GM12878 (cell line): Measurements from ENCODE around the gene PCDHGA4. TPM values are rescaled to one million over a fixed set of nuclear protein-coding genes. Genes with fewer than 3 reads are reported as not detected.

ENCODE experiments used
- ATAC-seq: fragments of 200-7000 bp; cut with Tn5 transposase; 3 replicates; pipeline ENCODE4 v1.9.1; 2020; ENCODE audit warnings: mild to moderate bottlenecking, moderate library complexity
- BruUV-seq: library from RNA; stranded (reverse); fragments of 400-500 nt; replicated peaks from 2 replicates; lab custom pipeline; 2021; lab: Mats Ljungman, UMichigan
- CTCF ChIA-PET: fragments of 300-600 bp; sonication (Branson Sonifier 250); formaldehyde crosslinking; extraction: SDS; loops from one replicate; lab custom pipeline; 2021; ENCODE audit warnings: inconsistent platforms; lab: Yijun Ruan, JAX
- POLR2A ChIA-PET: fragments of 350-600 bp; formaldehyde crosslinking; extraction: SDS; loops from one replicate; lab custom pipeline; 2021; ENCODE audit warnings: inconsistent platforms; lab: Charles Lee
- RAD21 ChIA-PET: fragments of 300-600 bp; sonication (Branson Sonifier 250); formaldehyde crosslinking; loops from one replicate; lab custom pipeline; 2023; ENCODE audit warnings: antibody characterized with exemption; ENCODE audit not compliant: unreplicated experiment; lab: Charles Lee
- SMC1A ChIA-PET: fragments of 300-600 bp; sonication (Branson Sonifier 250); formaldehyde crosslinking; loops from one replicate; lab custom pipeline; 2023; ENCODE audit not compliant: unreplicated experiment, uncharacterized antibody; lab: Charles Lee
- DNase-seq: peaks from one replicate; pipeline ENCODE4 v3.0.0-alpha.2; 2011; ENCODE audit warnings: low read depth, low spot score
- FAIRE-seq: peaks from 3 replicates; lab custom pipeline; 2011; peaks lifted over from hg19 to GRCh38; lab: Jason Lieb, UNC
- H2AFZ ChIP-seq: 2 replicates; pipeline ENCODE4 v1.6.0; 2011; ENCODE audit warnings: low read depth, low read length, control low read depth; ENCODE audit not compliant: control insufficient read depth
- H3K27ac ChIP-seq: 2 replicates; pipeline ENCODE4 v1.5.1; 2011; ENCODE audit warnings: control low read depth; ENCODE audit not compliant: control insufficient read depth, insufficient read depth
- H3K27me3 ChIP-seq, 2 experiments: replicated peaks in 1 of 2; 2 replicates each; pipeline versions ENCODE4 v1.6.0 to v1.6.1; 2011; ENCODE audit warnings: low read length in 1 of 2; ENCODE audit not compliant: control insufficient read depth in 2 of 2, insufficient read depth in 2 of 2
- H3K36me3 ChIP-seq, 2 experiments: 2 replicates each; pipeline ENCODE4 v1.5.1; 2011; ENCODE audit warnings: low read length in 1 of 2; ENCODE audit not compliant: control insufficient read depth in 2 of 2, insufficient read depth in 2 of 2
- H3K4me1 ChIP-seq: 2 replicates; pipeline ENCODE4 v1.6.1; 2011; ENCODE audit warnings: mild to moderate bottlenecking, low read length, moderate library complexity, mixed read lengths; ENCODE audit not compliant: control insufficient read depth, insufficient read depth
- H3K4me2 ChIP-seq: 2 replicates; pipeline ENCODE4 v1.6.0; 2011; ENCODE audit warnings: control low read depth; ENCODE audit not compliant: control insufficient read depth, insufficient read depth
- H3K4me3 ChIP-seq: fragments of 200-600 bp; sonication (generic); 2 replicates; pipeline ENCODE4 v1.5.1; 2016
- H3K79me2 ChIP-seq: 2 replicates; pipeline ENCODE4 v1.6.0; 2011; ENCODE audit warnings: low read length; ENCODE audit not compliant: control insufficient read depth, insufficient read depth
- H3K9ac ChIP-seq: 2 replicates; pipeline ENCODE4 v1.8.0; 2011; ENCODE audit warnings: low read length, control low read depth, mixed read lengths; ENCODE audit not compliant: control insufficient read depth, insufficient read depth
- H3K9me3 ChIP-seq: replicated peaks from 3 replicates; pipeline ENCODE4 v1.5.1; 2011; ENCODE audit warnings: mild to moderate bottlenecking, low read length; ENCODE audit not compliant: control insufficient read depth, insufficient read depth
- H4K20me1 ChIP-seq: 2 replicates; pipeline ENCODE4 v1.6.0; 2011; ENCODE audit not compliant: control insufficient read depth, insufficient read depth
- BRCA1 ChIP-seq: IDR thresholded peaks from 2 replicates; pipeline ENCODE4 v1.6.1; 2011; ENCODE audit warnings: low read depth, low read length, improper control_type of control experiment
- GATAD2B ChIP-seq: fragments of 450-650 bp; conservative IDR thresholded peaks from 2 replicates; pipeline ENCODE4 v1.6.1; 2017; ENCODE audit warnings: low read depth, mild to moderate bottlenecking, moderate library complexity
- KDM1A ChIP-seq: fragments of 200-600 bp; sonication (generic); IDR thresholded peaks from 2 replicates; pipeline ENCODE4 v1.6.1; 2016; ENCODE audit warnings: borderline replicate concordance
- MEF2B ChIP-seq: fragments of 450-650 bp; IDR thresholded peaks from 2 replicates; pipeline ENCODE4 v1.6.1; 2018; ENCODE audit warnings: mild to moderate bottlenecking, moderate library complexity; ENCODE audit not compliant: partially characterized antibody, poor library complexity, severe bottlenecking
- NFIC ChIP-seq: IDR thresholded peaks from 2 replicates; pipeline ENCODE4 v1.6.1; 2012; ENCODE audit warnings: low read depth, mild to moderate bottlenecking, inconsistent platforms, low read length, moderate library complexity
- NFYB ChIP-seq: IDR thresholded peaks from 2 replicates; pipeline ENCODE4 v1.6.1; 2011; ENCODE audit warnings: low read depth, mild to moderate bottlenecking, low read length, improper control_type of control experiment, moderate library complexity; ENCODE audit not compliant: insufficient read depth
- NR2F1 ChIP-seq: fragments of 450-650 bp; conservative IDR thresholded peaks from 2 replicates; pipeline ENCODE4 v1.6.1; 2017; ENCODE audit warnings: mild to moderate bottlenecking
- RAD21 ChIP-seq: IDR thresholded peaks from 2 replicates; pipeline ENCODE4 v1.6.1; 2011; ENCODE audit warnings: mild to moderate bottlenecking, low read depth, low read length, moderate library complexity; ENCODE audit not compliant: insufficient read depth
- RB1 ChIP-seq: fragments of 450-650 bp; formaldehyde crosslinking; IDR thresholded peaks from 2 replicates; pipeline ENCODE4 v1.6.1; 2017; ENCODE audit warnings: mild to moderate bottlenecking, borderline replicate concordance
- TARDBP ChIP-seq: IDR thresholded peaks from 2 replicates; pipeline ENCODE4 v1.6.1; 2016; ENCODE audit warnings: borderline replicate concordance
- ZNF274 ChIP-seq: IDR thresholded peaks from one replicate; pipeline ENCODE4 v1.8.0; 2011; ENCODE audit not compliant: insufficient read length, insufficient read depth
- WGBS: methylation state at CpG from one replicate; pipeline ENCODE4 v1.1.6; 2016; ENCODE audit warnings: low lambda C conversion rate; ENCODE audit not compliant: insufficient replicate concordance, insufficient coverage; ENCODE audit errors: missing lambda C conversion rate; 5-methylcytosine and 5-hydroxymethylcytosine counted together
- in situ Hi-C: fragments of 300-500 bp; cut with MboI; formaldehyde crosslinking; loops from 9 replicates; pipeline ENCODE4 v1.14.3; 2018; ENCODE audit warnings: mixed read lengths
- intact Hi-C: fragments of 100-400 bp; cut with micrococcal nuclease; formaldehyde crosslinking; loops from one replicate; pipeline ENCODE4 v1.14.2; 2022; ENCODE audit not compliant: unreplicated experiment
- polyA plus RNA-seq, 11 experiments: library from polyadenylated mRNA; depleted of rRNA in 4 of 11; unstranded in 6 of 11; stranded (reverse) in 5 of 11; fragments of >200 nt; fragmentation: Nextera tagmentation in 4 of 11; fragmentation: Illumina TruSeq in 1 of 11; extraction: Ambion mirVana in 4 of 11; extraction: Trizol in 1 of 11; gene quantifications; 1 replicate in 1 of 11; 2 replicates in 10 of 11; pipeline versions ENCODE4 v1.2.1 to v1.2.3, GENCODE V29; 2011 to 2016; ENCODE audit warnings: inconsistent platforms in 2 of 11, missing spikeins in 2 of 11, low read depth in 1 of 11
- total RNA-seq, 4 experiments: library from RNA; depleted of rRNA in 3 of 4; stranded (reverse); fragments of >200 nt in 3 of 4; fragmentation: Illumina TruSeq in 1 of 4; extraction: Trizol in 1 of 4; gene quantifications; 2 replicates each; pipeline versions ENCODE4 v1.2.1 to v1.2.3, GENCODE V29; 2013 to 2021
- TF ChIP-seq, protein P1 (sequence below), 3 experiments: IDR thresholded peaks in 2 of 3; conservative IDR thresholded peaks in 1 of 3; 2 replicates each; pipeline ENCODE4 v1.5.1; 2011; ENCODE audit warnings: low read depth in 3 of 3, low read length in 3 of 3, mild to moderate bottlenecking in 3 of 3, control low read depth in 2 of 3, moderate library complexity in 2 of 3, inconsistent platforms in 1 of 3, mixed read lengths in 1 of 3; ENCODE audit not compliant: control insufficient read depth in 2 of 3, insufficient read depth in 1 of 3; ENCODE audit errors: extremely low read depth in 1 of 3
- TF ChIP-seq, protein P2 (sequence below): fragments of 450-650 bp; IDR thresholded peaks from 2 replicates; pipeline ENCODE4 v1.6.1; 2017; ENCODE audit warnings: low read depth, mild to moderate bottlenecking, moderate library complexity
- TF ChIP-seq, protein P3 (sequence below): fragments of 450-650 bp; IDR thresholded peaks from 2 replicates; pipeline ENCODE4 v1.6.1; 2016; ENCODE audit warnings: mild to moderate bottlenecking

The PCDHGA4 gene
- total and polyA plus RNA-seq, 10 of the 15 experiments (the other 5 are each of a cell fraction or from before 2014, with no cell fraction given), result 0.09 to 0.17 (median 0.13) TPM; not detected in 3

DNA sequence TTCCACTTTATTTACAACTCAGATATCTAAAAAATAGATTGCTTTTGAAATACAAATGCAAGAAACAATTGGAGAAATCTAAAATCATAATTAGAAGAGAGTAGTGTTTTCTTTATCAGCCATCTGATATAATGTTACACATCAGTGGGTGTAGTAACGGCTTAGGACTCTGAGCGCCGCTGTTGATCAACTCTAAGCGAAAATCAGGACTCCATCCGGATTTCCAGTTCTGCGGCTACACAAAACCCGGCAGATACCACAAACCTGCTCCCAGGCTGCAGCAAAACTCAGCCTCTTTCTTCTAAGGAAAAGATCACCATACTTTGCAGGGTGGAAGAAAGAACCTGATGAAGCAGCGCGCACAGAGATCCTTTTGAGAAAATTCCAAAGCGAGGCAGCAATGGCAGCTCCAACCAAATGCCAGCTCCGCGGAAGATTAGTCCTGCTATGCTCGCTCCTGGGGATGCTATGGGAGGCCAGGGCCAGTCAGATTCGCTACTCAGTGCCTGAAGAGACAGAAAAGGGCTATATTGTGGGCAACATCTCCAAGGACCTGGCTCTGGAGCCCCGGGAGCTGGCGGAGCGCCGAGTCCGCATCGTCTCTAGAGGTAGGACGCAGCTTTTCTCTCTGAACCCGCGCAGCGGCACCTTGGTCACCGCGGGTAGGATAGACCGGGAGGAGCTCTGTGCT, 47.9 kb downstream of the PCDHGA4 start, which contains the start of gene PCDHGA9:
TSS of gene PCDHGA9 (plus strand) at position 226 of the 691 bp plus-strand sequence. CDS start at position 401, 175 bp downstream.
- no peak for FAIRE-seq
- no peak for TF ChIP-seq BRCA1
- TF ChIP-seq ZNF274, result no peak
- 0 out of 2 replicates have a peak, but pooled peaks have one; percentile 13 for TF ChIP-seq RAD21
- TF ChIP-seq GATAD2B, result no peak
- no peak for TF ChIP-seq MEF2B
- TF ChIP-seq NFYB, result no peak
- TF ChIP-seq, protein P1, sequence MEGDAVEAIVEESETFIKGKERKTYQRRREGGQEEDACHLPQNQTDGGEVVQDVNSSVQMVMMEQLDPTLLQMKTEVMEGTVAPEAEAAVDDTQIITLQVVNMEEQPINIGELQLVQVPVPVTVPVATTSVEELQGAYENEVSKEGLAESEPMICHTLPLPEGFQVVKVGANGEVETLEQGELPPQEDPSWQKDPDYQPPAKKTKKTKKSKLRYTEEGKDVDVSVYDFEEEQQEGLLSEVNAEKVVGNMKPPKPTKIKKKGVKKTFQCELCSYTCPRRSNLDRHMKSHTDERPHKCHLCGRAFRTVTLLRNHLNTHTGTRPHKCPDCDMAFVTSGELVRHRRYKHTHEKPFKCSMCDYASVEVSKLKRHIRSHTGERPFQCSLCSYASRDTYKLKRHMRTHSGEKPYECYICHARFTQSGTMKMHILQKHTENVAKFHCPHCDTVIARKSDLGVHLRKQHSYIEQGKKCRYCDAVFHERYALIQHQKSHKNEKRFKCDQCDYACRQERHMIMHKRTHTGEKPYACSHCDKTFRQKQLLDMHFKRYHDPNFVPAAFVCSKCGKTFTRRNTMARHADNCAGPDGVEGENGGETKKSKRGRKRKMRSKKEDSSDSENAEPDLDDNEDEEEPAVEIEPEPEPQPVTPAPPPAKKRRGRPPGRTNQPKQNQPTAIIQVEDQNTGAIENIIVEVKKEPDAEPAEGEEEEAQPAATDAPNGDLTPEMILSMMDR (IDR thresholded peaks at IDR 0.05 in 2 of 3, conservative IDR thresholded peaks at IDR 0.05 in 1 of 3; ENCODE audit: control insufficient read depth in 2 of 3, extremely low read depth in 1 of 3, insufficient read depth in 1 of 3, low read depth in 3 of 3, low read length in 3 of 3), result peak in 2 of 3 experiments; percentile 28 to 35; a peak in 2 of 6 replicates
- TF ChIP-seq NFIC, result no peak
- no peak for TF ChIP-seq NR2F1
- TF ChIP-seq KDM1A, result no peak
- TF ChIP-seq, protein P2, sequence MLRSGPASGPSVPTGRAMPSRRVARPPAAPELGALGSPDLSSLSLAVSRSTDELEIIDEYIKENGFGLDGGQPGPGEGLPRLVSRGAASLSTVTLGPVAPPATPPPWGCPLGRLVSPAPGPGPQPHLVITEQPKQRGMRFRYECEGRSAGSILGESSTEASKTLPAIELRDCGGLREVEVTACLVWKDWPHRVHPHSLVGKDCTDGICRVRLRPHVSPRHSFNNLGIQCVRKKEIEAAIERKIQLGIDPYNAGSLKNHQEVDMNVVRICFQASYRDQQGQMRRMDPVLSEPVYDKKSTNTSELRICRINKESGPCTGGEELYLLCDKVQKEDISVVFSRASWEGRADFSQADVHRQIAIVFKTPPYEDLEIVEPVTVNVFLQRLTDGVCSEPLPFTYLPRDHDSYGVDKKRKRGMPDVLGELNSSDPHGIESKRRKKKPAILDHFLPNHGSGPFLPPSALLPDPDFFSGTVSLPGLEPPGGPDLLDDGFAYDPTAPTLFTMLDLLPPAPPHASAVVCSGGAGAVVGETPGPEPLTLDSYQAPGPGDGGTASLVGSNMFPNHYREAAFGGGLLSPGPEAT, result no peak
- no peak for TF ChIP-seq TARDBP
- TF ChIP-seq RB1, result no peak
- TF ChIP-seq, protein P3, sequence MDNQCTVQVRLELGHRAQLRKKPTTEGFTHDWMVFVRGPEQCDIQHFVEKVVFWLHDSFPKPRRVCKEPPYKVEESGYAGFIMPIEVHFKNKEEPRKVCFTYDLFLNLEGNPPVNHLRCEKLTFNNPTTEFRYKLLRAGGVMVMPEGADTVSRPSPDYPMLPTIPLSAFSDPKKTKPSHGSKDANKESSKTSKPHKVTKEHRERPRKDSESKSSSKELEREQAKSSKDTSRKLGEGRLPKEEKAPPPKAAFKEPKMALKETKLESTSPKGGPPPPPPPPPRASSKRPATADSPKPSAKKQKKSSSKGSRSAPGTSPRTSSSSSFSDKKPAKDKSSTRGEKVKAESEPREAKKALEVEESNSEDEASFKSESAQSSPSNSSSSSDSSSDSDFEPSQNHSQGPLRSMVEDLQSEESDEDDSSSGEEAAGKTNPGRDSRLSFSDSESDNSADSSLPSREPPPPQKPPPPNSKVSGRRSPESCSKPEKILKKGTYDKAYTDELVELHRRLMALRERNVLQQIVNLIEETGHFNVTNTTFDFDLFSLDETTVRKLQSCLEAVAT, result no peak
- peaks cover 18% of the 10 kb centered on the region for H3K9me3 ChIP-seq
- RAD21 ChIA-PET, result no interaction called here
- intact Hi-C loops (no loop called here), in situ Hi-C loops (no loop called here)
- no peaks in the 10 kb centered on the region for H4K20me1 ChIP-seq
- H3K27me3 ChIP-seq, result no peaks in the 10 kb centered on the region
- ATAC-seq, result peak; percentile 45; the same call in 2 of the 3 replicates
- no peaks in the 10 kb centered on the region for H3K79me2 ChIP-seq
- H3K27ac ChIP-seq, result no peak within 1 kb of the TSS
- DNase-seq, result no peak
- 54% methylated on average over 27 of the region's 27 CpGs for WGBS
- SMC1A ChIA-PET, result interaction anchor here (1.4 kb wide), 1 partner anchor 10 kb away, joined by 4 read pairs; the partner anchor contains the start of gene PCDHGA10
- H3K4me2 ChIP-seq, result no peak within 1 kb of the TSS
- no peaks in the 10 kb centered on the region for H3K36me3 ChIP-seq
- BruUV-seq, result no TSS peak
- no peak within 1 kb of the TSS for H3K9ac ChIP-seq
- POLR2A ChIA-PET, result no interaction called here
- H3K4me1 ChIP-seq, result no peaks in the 10 kb centered on the region
- CTCF ChIA-PET, result interaction anchor here (0.9 to 1.7 kb wide), 3 partner anchors 10 to 161 kb away, joined by 3 to 8 read pairs (median 3); partner anchors contain the start of gene PCDHGA10
- H3K4me3 ChIP-seq, result no peak within 1 kb of the TSS
- no peak within 1 kb of the TSS for H2AFZ ChIP-seq
